ENCODE measurements around the gene C16orf90.

Gene C16orf90

DNA sequence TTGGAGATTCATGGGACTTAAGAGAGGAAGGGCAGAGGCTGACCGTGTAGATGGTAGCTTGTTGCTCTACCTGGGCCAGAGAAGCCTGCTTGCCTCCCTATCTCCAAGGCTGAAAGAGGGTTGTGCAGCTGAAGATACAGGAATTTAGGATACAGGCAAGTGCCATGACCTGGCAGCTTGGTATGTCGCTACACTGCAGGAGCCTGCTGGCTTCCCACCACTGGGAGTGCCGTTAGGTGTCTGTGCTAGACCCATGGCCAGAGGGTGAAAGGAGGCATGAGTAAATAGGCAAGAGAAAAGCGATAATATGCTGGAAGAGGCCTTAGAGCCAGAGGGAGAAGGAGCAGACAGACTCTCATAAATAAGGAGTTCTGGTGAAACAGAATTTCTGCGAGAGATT is 41.2 kb downstream of the C16orf90 start:
- TF ChIP-seq CTCF (conservative IDR thresholded peaks at IDR 0.05), result no peak
- H3K27ac ChIP-seq, result no peak overlapping the region

DNA sequence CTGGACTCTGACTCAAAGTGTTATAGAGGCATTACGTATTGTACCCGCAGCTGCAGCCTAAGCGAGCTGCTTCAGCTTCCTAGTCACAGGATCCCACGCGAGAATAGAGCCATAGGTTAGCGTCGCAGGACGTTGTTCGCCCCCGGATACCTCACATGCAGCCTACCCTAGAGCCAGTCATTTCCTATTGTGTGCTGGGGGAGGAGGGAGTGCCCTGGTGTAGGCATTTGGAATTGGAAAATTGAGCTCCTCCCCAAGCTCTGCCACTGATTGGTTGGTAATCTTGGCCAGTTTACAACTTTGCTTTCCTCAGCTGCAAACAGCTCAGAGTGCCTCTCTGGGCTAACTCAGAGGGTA is 51.3 kb downstream of the C16orf90 start:
- no peak for TF ChIP-seq CTCF (conservative IDR thresholded peaks at IDR 0.05)
- H3K27ac ChIP-seq, result no peak overlapping the region

All from VCaP (cell line).